HCT116 (cell line): ENCODE results near the gene RPS14. TPM values are rescaled to one million over a fixed set of nuclear protein-coding genes. Genes with fewer than 3 reads are reported as not detected.
"Not testable (repeated sequence)": the region's sequence is repeated elsewhere in the genome, so short reads cannot be mapped to it uniquely, and the experiment has no call there.

Experiments used
- ATAC-seq: fragments of 200-7000 bp; cut with Tn5 transposase; 2 replicates; pipeline ENCODE4 v1.9.1; 2020; ENCODE audit warnings: mild to moderate bottlenecking, moderate library complexity
- BruUV-seq: library from RNA; stranded (reverse); fragments of 400-500 nt; replicated peaks from 2 replicates; lab custom pipeline; 2021; lab: Mats Ljungman, UMichigan
- CTCF ChIA-PET: fragments of 300-600 bp; sonication (Branson Sonifier 250); formaldehyde crosslinking; loops from one replicate; lab custom pipeline; 2021; ENCODE audit warnings: antibody characterized with exemption; lab: Charles Lee
- POLR2A ChIA-PET: fragments of 300-600, 350-600 bp; sonication (Branson Sonifier 250); formaldehyde crosslinking; loops from one replicate; lab custom pipeline; 2021; ENCODE audit warnings: antibody characterized with exemption; lab: Charles Lee
- RAD21 ChIA-PET, 2 experiments: fragments of 300-600 bp; sonication (Branson Sonifier 250); formaldehyde crosslinking; loops; one replicate each; lab custom pipeline; 2023; ENCODE audit warnings: low total read pairs in 2 of 2; ENCODE audit not compliant: uncharacterized antibody in 2 of 2, unreplicated experiment in 2 of 2, low non-redundant PET in 1 of 2; lab: Charles Lee
- DNase-seq: peaks from one replicate; pipeline ENCODE4 v3.0.0-alpha.2; 2010; ENCODE audit warnings: low read depth, low spot score
- H2AFZ ChIP-seq: fragments of 200-600 bp; shearing (Covaris generic), sonication (generic); 2 replicates; pipeline ENCODE4 v1.6.1; 2017; ENCODE audit warnings: low read depth, mixed run types, mixed read lengths, antibody characterized with exemption, low read length; ENCODE audit not compliant: poor library complexity, severe bottlenecking
- H3K27ac ChIP-seq: 2 replicates; pipeline ENCODE4 v1.5.1; 2012; ENCODE audit warnings: low read depth, low read length
- H3K27me3 ChIP-seq: fragments of 200-600 bp; sonication (generic); 2 replicates; pipeline ENCODE4 v1.6.1; 2016; ENCODE audit warnings: mixed run types, low read length, mixed read lengths; ENCODE audit not compliant: insufficient read depth
- H3K36me3 ChIP-seq, 2 experiments: fragments of 200-500 bp in 1 of 2; fragments of 200-600 bp in 1 of 2; sonication (Bioruptor generic) in 1 of 2; sonication (generic) in 1 of 2; 2 replicates each; pipeline versions ENCODE4 v1.5.1 to v1.6.1; 2014 to 2016; ENCODE audit warnings: low read length in 2 of 2, inconsistent platforms in 1 of 2, mixed read lengths in 1 of 2, mixed run types in 1 of 2; ENCODE audit not compliant: insufficient read depth in 2 of 2, control insufficient read depth in 1 of 2
- H3K4me1 ChIP-seq, 2 experiments: fragments of 200-600 bp in 1 of 2; sonication (generic) in 1 of 2; 2 replicates each; pipeline versions ENCODE4 v1.5.1 to v1.6.1; 2012 to 2017; ENCODE audit warnings: low read length in 2 of 2, inconsistent platforms in 1 of 2, mild to moderate bottlenecking in 1 of 2, mixed read lengths in 1 of 2, mixed run types in 1 of 2, moderate library complexity in 1 of 2; ENCODE audit not compliant: insufficient read depth in 2 of 2, control insufficient read depth in 1 of 2
- H3K4me2 ChIP-seq: fragments of 200-600 bp; sonication (generic); 2 replicates; pipeline ENCODE4 v1.6.1; 2017; ENCODE audit warnings: mixed run types, low read length, mixed read lengths
- H3K4me3 ChIP-seq, 2 experiments: fragments of 200-600 bp in 1 of 2; sonication (generic) in 1 of 2; replicated peaks in 1 of 2; 2 replicates each; pipeline ENCODE4 v1.5.1; 2011 to 2016; ENCODE audit warnings: low read length in 2 of 2, control low read depth in 1 of 2, low read depth in 1 of 2, mild to moderate bottlenecking in 1 of 2, mixed read lengths in 1 of 2, mixed run types in 1 of 2
- H3K79me2 ChIP-seq: fragments of 200-600 bp; sonication (generic); 2 replicates; pipeline ENCODE4 v1.6.1; 2017; ENCODE audit warnings: mild to moderate bottlenecking, mixed run types, low read length, moderate library complexity, mixed read lengths; ENCODE audit not compliant: insufficient read depth
- H3K9ac ChIP-seq: fragments of 200-600 bp; sonication (generic); 2 replicates; pipeline ENCODE4 v1.6.1; 2016; ENCODE audit warnings: low read length, mixed read lengths
- H3K9me2 ChIP-seq: fragments of 200-600 bp; sonication (generic), shearing (Covaris generic); 2 replicates; pipeline ENCODE4 v1.6.1; 2017; ENCODE audit warnings: mixed run types, mild to moderate bottlenecking, moderate library complexity; ENCODE audit not compliant: insufficient read depth
- H3K9me3 ChIP-seq, 2 experiments: fragments of 200-500 bp in 1 of 2; fragments of 200-600 bp in 1 of 2; sonication (Bioruptor generic) in 1 of 2; sonication (generic) in 1 of 2; 2 replicates each; pipeline ENCODE4 v1.6.1; 2014 to 2017; ENCODE audit warnings: low read length in 2 of 2, mixed read lengths in 2 of 2, inconsistent platforms in 1 of 2, low read depth in 1 of 2, mild to moderate bottlenecking in 1 of 2, mixed run types in 1 of 2, moderate library complexity in 1 of 2; ENCODE audit not compliant: control insufficient read depth in 1 of 2, insufficient read depth in 1 of 2
- H4K20me1 ChIP-seq: fragments of 200-600 bp; sonication (generic), shearing (Covaris generic); 2 replicates; pipeline ENCODE4 v1.6.1; 2017; ENCODE audit warnings: mixed run types, mild to moderate bottlenecking, moderate library complexity; ENCODE audit not compliant: insufficient read depth
- CBX3 ChIP-seq: IDR thresholded peaks from 2 replicates; pipeline ENCODE4 v1.6.1; 2012; ENCODE audit warnings: low read depth
- CEBPB ChIP-seq: IDR thresholded peaks from 2 replicates; pipeline ENCODE4 v1.6.1; 2012; ENCODE audit warnings: low read depth
- EZH2 ChIP-seq: fragments of 200-600 bp; sonication (generic); IDR thresholded peaks from 2 replicates; pipeline ENCODE4 v1.6.1; 2017; ENCODE audit warnings: antibody characterized with exemption, mixed run types
- EZH2phosphoT487 ChIP-seq: fragments of 200-600 bp; IDR thresholded peaks from 2 replicates; pipeline ENCODE4 v1.6.1; 2018; ENCODE audit warnings: antibody characterized with exemption, borderline replicate concordance
- FOSL1 ChIP-seq: IDR thresholded peaks from 2 replicates; pipeline ENCODE4 v1.6.1; 2012; ENCODE audit warnings: low read depth
- POLR2AphosphoS5 ChIP-seq: IDR thresholded peaks from 2 replicates; pipeline ENCODE4 v1.6.1; 2011; ENCODE audit warnings: mild to moderate bottlenecking, low read depth, low read length, moderate library complexity
- SIN3A ChIP-seq: IDR thresholded peaks from 2 replicates; pipeline ENCODE4 v1.6.1; 2012; ENCODE audit warnings: low read depth
- TCF7L2 ChIP-seq: IDR thresholded peaks from 2 replicates; pipeline ENCODE4 v1.7.0; 2011; ENCODE audit warnings: borderline replicate concordance, inconsistent platforms; ENCODE audit not compliant: insufficient read depth, insufficient read length; ENCODE audit errors: extremely low read depth
- YY1 ChIP-seq: IDR thresholded peaks from 2 replicates; pipeline ENCODE4 v1.6.1; 2011; ENCODE audit warnings: low read length, low read depth, moderate library complexity, mild to moderate bottlenecking; ENCODE audit not compliant: insufficient replicate concordance; ENCODE audit errors: extremely low read depth
- intact Hi-C: fragments of 100-400 bp; cut with micrococcal nuclease; formaldehyde crosslinking; loops from 2 replicates; pipeline ENCODE4 v1.10.0; 2022
- total RNA-seq: library from RNA; stranded (reverse); gene quantifications from one replicate; pipeline ENCODE4 v1.2.1, GENCODE V29; 2021; ENCODE audit not compliant: unreplicated experiment

Gene RPS14
- total RNA-seq, 1 experiment from 2014 or later, result 2,557 TPM

DNA sequence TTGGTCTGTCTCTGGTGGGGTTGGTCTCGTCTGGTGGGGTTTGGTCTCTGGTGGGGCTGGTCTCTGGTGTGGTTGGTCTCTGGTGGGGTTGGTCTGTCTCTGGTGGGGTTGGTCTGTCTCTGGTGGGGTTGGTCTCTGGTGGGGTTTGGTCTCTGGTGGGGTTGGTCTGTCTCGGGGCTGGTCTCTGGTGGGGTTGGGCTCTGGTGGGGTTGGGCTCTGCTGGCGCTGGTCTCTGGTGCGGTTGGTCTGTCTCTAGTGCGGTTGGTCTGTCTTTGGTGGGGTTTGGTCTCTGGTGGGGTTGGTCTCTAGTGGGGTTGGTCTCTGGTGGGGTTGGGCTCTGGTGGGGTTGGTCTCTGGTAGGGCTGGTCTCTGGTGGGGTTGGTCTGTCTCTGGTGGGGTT lies 20.6 kb downstream of the RPS14 start:
- Histone ChIP-seq H2AFZ (no peak overlapping the region), H3K4me3 (no peak overlapping the region), H3K9ac (no peak overlapping the region), H4K20me1 (no peaks in the 10 kb centered on the region), H3K27ac (no peak overlapping the region), H3K9me2 (no peaks in the 10 kb centered on the region), H3K9me3 (no peaks in the 10 kb centered on the region), H3K4me1 (no peaks in the 10 kb centered on the region), H3K36me3 (no peaks in the 10 kb centered on the region), H3K4me2 (no peak overlapping the region), H3K27me3 (no peaks in the 10 kb centered on the region), H3K79me2 (no peaks in the 10 kb centered on the region)
- POLR2A ChIA-PET, result no interaction called here
- no peak for ATAC-seq
- no peak for TF ChIP-seq EZH2
- no peak for TF ChIP-seq YY1
- TF ChIP-seq FOSL1, result no peak
- no peak for TF ChIP-seq CEBPB
- no peak for TF ChIP-seq CBX3
- no peak for TF ChIP-seq SIN3A
- RAD21 ChIA-PET, result no interaction called here
- CTCF ChIA-PET, result no interaction called here
- intact Hi-C loops, result no loop called here
- no TSS peak for BruUV-seq
- DNase-seq, result no peak

DNA sequence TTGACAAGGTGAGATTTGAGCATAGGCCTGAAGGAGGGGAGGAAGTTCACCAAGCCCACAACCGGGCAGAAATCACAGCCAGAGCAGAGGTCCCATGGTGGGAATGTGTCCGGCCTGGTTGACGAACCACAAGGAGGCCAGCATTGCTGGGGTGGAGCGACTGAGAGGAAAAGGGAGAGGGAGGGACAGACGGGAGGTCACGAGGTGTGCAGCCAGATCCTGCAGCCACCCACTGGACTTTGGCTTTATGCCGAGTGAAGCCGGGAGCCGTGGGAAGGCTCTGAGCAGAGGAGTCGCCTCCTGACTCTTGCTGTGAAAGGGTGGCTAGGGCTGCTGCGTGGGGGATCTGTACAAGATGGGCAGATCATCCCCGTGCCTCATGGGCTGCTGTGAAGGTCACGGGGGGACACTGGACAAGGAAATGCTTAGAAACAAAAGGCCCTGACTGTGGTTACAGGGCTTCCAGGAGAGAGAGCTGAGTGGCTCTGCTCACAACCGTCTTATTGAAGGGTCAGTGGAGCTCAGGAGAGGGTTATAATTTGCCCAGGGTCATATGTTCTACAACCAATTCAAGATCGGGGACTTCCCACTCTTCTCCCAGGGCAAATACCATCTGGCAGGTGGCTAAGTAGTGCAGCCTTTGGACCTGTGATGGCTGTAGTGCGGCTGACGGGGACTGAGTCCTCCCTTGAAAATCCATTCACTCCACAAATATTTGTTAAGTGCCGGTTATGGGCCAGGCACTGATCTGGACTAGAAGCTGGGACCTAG lies 21.2 kb downstream of the RPS14 start:
- Histone ChIP-seq H3K36me3 (no peaks in the 10 kb centered on the region), H3K79me2 (no peaks in the 10 kb centered on the region), H3K4me3 (no peak overlapping the region), H3K9me3 (no peaks in the 10 kb centered on the region), H3K27me3 (no peaks in the 10 kb centered on the region), H3K4me1 (no peaks in the 10 kb centered on the region), H3K4me2 (no peak overlapping the region), H3K27ac (no peak overlapping the region; the same call in 1 of the 2 replicates), H3K9ac (no peak overlapping the region), H2AFZ (no peak overlapping the region), H3K9me2 (no peaks in the 10 kb centered on the region), H4K20me1 (no peaks in the 10 kb centered on the region)
- TF ChIP-seq TCF7L2, result no peak
- TF ChIP-seq FOSL1, result no peak
- TF ChIP-seq EZH2, result no peak
- TF ChIP-seq EZH2phosphoT487, result no peak
- no peak for TF ChIP-seq CBX3
- TF ChIP-seq POLR2AphosphoS5, result no peak
- intact Hi-C loops, result no loop called here
- POLR2A ChIA-PET, result no interaction called here
- BruUV-seq, result no TSS peak
- peak; percentile 29; the same call in 1 of the 2 replicates for ATAC-seq
- DNase-seq, result no peak
- RAD21 ChIA-PET, result no interaction called here
- CTCF ChIA-PET, result no interaction called here

DNA sequence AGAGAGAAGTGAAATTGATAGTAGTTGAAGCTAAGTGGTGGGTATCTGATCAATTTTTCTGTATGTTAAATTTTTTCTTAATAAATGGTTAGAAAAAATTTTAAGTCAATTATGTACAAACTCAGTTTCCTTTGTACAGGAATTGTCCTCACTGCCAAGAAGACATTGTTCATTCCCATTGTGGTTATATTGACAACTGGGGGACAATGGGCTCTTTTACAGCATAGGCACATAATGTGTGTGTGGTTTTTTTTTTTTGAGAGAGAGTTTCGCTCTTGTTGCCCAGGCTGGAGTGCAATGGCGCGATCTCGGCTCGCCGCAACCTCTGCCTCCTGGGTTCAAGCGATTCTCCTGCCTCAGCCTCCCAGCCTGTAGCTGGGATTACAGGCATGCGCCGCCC lies 23.4 kb downstream of the RPS14 start:
- H3K4me3 ChIP-seq, H2AFZ ChIP-seq, H3K27ac ChIP-seq, DNase-seq, intact Hi-C loops, H3K79me2 ChIP-seq, H3K27me3 ChIP-seq, H4K20me1 ChIP-seq, H3K36me3 ChIP-seq, H3K4me1 ChIP-seq, BruUV-seq, ATAC-seq, POLR2A ChIA-PET, H3K9ac ChIP-seq, H3K9me3 ChIP-seq, H3K4me2 ChIP-seq, RAD21 ChIA-PET, H3K9me2 ChIP-seq: not testable (repeated sequence)
- CTCF ChIA-PET, result interaction anchor here (1.5 kb wide), 1 partner anchor 10 kb away, joined by 3 read pairs; no protein-coding TSS in a partner anchor
